Spleen (tissue), 11 donors: ENCODE measurements around the gene SPATA16. TPM values are rescaled to one million over a fixed set of nuclear protein-coding genes. Genes with fewer than 3 reads are reported as not detected.

Source experiments
- DNase-seq: peaks from one replicate; pipeline ENCODE4 v3.0.0-alpha.2; 2020
- H3K27ac ChIP-seq, 8 donors: fragments of 200-600 bp; sonication (generic) in 7 of 8; 1 replicate in 4 of 8; 2 replicates in 4 of 8; pipeline versions ENCODE4 v1.5.0 to v1.8.0; 2016 to 2021; ENCODE audit warnings: inconsistent platforms in 4 of 8, mild to moderate bottlenecking in 4 of 8, moderate library complexity in 1 of 8
- H3K27me3 ChIP-seq, 7 donors: fragments of 200-600 bp; sonication (generic) in 6 of 7; replicated peaks in 1 of 7; 1 replicate in 4 of 7; 2 replicates in 3 of 7; pipeline versions ENCODE4 v1.5.0 to v1.8.0; 2016 to 2021; ENCODE audit warnings: inconsistent platforms in 3 of 7, mild to moderate bottlenecking in 1 of 7
- H3K36me3 ChIP-seq, 6 donors: fragments of 200-600 bp; sonication (generic) in 5 of 6; 1 replicate in 4 of 6; 2 replicates in 2 of 6; pipeline versions ENCODE4 v1.5.0 to v1.8.0; 2016 to 2021; ENCODE audit warnings: inconsistent platforms in 2 of 6
- H3K4me1 ChIP-seq, 6 donors: fragments of 200-600 bp; sonication (generic) in 5 of 6; 1 replicate in 3 of 6; 2 replicates in 3 of 6; pipeline versions ENCODE4 v1.5.0 to v1.8.0; 2016 to 2021; ENCODE audit warnings: inconsistent platforms in 3 of 6
- H3K4me3 ChIP-seq, 8 donors: fragments of 200-600 bp; sonication (generic) in 7 of 8; 1 replicate in 4 of 8; 2 replicates in 4 of 8; pipeline versions ENCODE4 v1.5.0 to v1.8.0; 2016 to 2021; ENCODE audit warnings: inconsistent platforms in 4 of 8, mild to moderate bottlenecking in 4 of 8, moderate library complexity in 2 of 8
- H3K9me3 ChIP-seq, 8 donors: fragments of 200-600 bp; sonication (generic) in 7 of 8; 1 replicate in 4 of 8; 2 replicates in 4 of 8; pipeline versions ENCODE4 v1.5.0 to v1.8.0; 2016 to 2021; ENCODE audit warnings: inconsistent platforms in 4 of 8
- CTCF ChIP-seq, 11 experiments: fragments of 200-600 bp in 7 of 11; fragments of 450-650 bp in 4 of 11; sonication (generic) in 4 of 11; IDR thresholded peaks in 8 of 11; conservative IDR thresholded peaks in 3 of 11; 1 replicate in 7 of 11; 2 replicates in 4 of 11; pipeline versions ENCODE4 v1.4.0 to v1.8.0; 2016 to 2021; ENCODE audit warnings: antibody characterized with exemption in 11 of 11, inconsistent platforms in 4 of 11, mild to moderate bottlenecking in 1 of 11
- POLR2A ChIP-seq, 3 donors: fragments of 450-650 bp; IDR thresholded peaks; one replicate each; pipeline ENCODE4 v1.5.1; 2017; ENCODE audit warnings: antibody characterized with exemption in 3 of 3, mild to moderate bottlenecking in 1 of 3
- POLR2AphosphoS5 ChIP-seq, 3 donors: sonication (generic); formaldehyde crosslinking; IDR thresholded peaks; one replicate each; pipeline ENCODE4 v1.5.1; 2017; ENCODE audit warnings: antibody characterized with exemption in 3 of 3
- WGBS, 5 donors: extraction: QIAGEN DNeasy Blood & Tissue Kit in 3 of 5; methylation state at CpG; one replicate each; pipeline versions ENCODE4 v1.1.5 to v1.1.7; 2013 to 2018; 5-methylcytosine and 5-hydroxymethylcytosine counted together
- intact Hi-C: fragments of 100-400 bp; cut with DNase I; formaldehyde crosslinking; loops from one replicate; pipeline ENCODE4 v1.15.0; 2023; ENCODE audit warnings: low total_unique reads
- polyA plus RNA-seq, 3 donors: library from polyadenylated mRNA; stranded (reverse); fragments of 200-250 nt; gene quantifications; one replicate each; pipeline ENCODE4 v1.2.1, GENCODE V29; 2013
- total RNA-seq, 7 donors: library from RNA; depleted of rRNA in 3 of 7; stranded (reverse); fragments of >200 nt in 3 of 7; fragmentation: NEBNext Ultra II Directional in 4 of 7; extraction: Animal tissue kit (Norgen Biotek cat#: 25700) in 4 of 7; gene quantifications; one replicate each; pipeline versions ENCODE4 v1.1.0 to v1.2.1, GENCODE V29; 2016 to 2021
- donor health status: healthy with polysubstance abuse.
- donor health status: DM: no; HTN: no; CAD: no; lungs with moderate emphysema.
- donor health status: DM: no; HTN: no; CAD: no.
- donor health status: Bipolar disorder and iron deficiency.
- donor health status: healthy.
- donor health status: DM: no; HTN: no; CAD: no.
- donor health status: DM: yes; HTN: yes; CAD: no.

The SPATA16 gene
- total and polyA plus RNA-seq, 10 donors, result not detected

DNA sequence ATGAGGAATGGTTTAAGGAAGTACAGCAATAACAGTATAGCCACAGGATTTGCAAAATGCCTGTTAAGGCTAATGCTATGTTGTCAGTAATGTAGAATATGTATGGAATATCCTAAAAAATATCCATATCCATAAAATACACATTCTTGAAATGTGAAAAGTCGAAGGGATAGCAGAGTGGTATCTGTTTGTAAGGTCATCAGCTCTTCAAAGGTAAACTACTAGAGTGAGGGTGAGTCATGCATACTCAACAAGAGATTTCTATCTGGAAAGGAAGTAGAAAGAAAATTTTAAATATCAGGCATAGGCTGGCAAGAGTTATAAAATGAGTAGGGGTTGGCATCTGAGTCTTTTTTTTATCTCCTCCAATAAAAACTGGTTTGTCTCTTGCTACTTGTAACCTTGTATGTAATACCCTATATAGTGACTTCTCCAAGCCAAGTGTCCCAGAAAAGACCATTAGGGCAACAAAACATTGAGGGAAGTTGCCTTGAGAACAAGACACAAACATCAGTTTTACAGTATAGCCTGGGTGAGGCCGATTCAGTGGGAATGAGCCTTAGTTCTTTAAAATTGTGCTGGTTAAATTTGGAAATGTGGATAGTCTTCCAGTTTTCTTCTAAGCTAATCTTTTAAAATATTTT lies 103.1 kb downstream of the SPATA16 start:
- no peak overlapping the region for H3K27ac ChIP-seq
- TF ChIP-seq POLR2A (IDR thresholded peaks at IDR 0.05) (no peak), POLR2AphosphoS5 (IDR thresholded peaks at IDR 0.05) (no peak), CTCF (IDR thresholded peaks at IDR 0.05 in 8 of 11, conservative IDR thresholded peaks at IDR 0.05 in 3 of 11) (no peak)
- no peaks in the 10 kb centered on the region for H3K36me3 ChIP-seq
- H3K27me3 ChIP-seq, result no peaks in the 10 kb centered on the region
- intact Hi-C loops, result no loop called here
- no peak for DNase-seq
- H3K9me3 ChIP-seq, result no peaks in the 10 kb centered on the region
- H3K4me1 ChIP-seq, result no peaks in the 10 kb centered on the region
- no peak overlapping the region for H3K4me3 ChIP-seq
- 71 to 90% (median 72%) methylated on average over 2 of the region's 2 CpGs for WGBS, 5 donors

- Histone ChIP-seq H3K27me3 (no peaks in the 10 kb centered on the region), H3K9me3 (no peaks in the 10 kb centered on the region), H3K4me1 (no peaks in the 10 kb centered on the region), H3K4me3 (no peak overlapping the region), H3K27ac (no peak overlapping the region), H3K36me3 (no peaks in the 10 kb centered on the region)
- DNase-seq, result no peak
- intact Hi-C loops, result no loop called here
- TF ChIP-seq POLR2A (IDR thresholded peaks at IDR 0.05) (no peak), CTCF (IDR thresholded peaks at IDR 0.05 in 8 of 11, conservative IDR thresholded peaks at IDR 0.05 in 3 of 11) (no peak), POLR2AphosphoS5 (IDR thresholded peaks at IDR 0.05) (no peak)
Measured at GRCh38 chr3:173030273-173030672, 110.8 kb downstream of the SPATA16 start.

- H3K4me3 ChIP-seq, result no peak overlapping the region
- no peak for DNase-seq
- no peaks in the 10 kb centered on the region for H3K9me3 ChIP-seq
- no peak overlapping the region for H3K27ac ChIP-seq
- intact Hi-C loops, result no loop called here
- H3K4me1 ChIP-seq, result no peaks in the 10 kb centered on the region
- TF ChIP-seq POLR2A (IDR thresholded peaks at IDR 0.05), result no peak
- no peak for TF ChIP-seq CTCF (IDR thresholded peaks at IDR 0.05 in 8 of 11, conservative IDR thresholded peaks at IDR 0.05 in 3 of 11)
- TF ChIP-seq POLR2AphosphoS5 (IDR thresholded peaks at IDR 0.05), result no peak
- H3K27me3 ChIP-seq, result no peaks in the 10 kb centered on the region
- H3K36me3 ChIP-seq, result no peaks in the 10 kb centered on the region
- 90 to 95% (median 92%) methylated on average over 3 of the region's 3 CpGs for WGBS, 5 donors
Measured at GRCh38 chr3:173028351-173028750, 112.7 kb downstream of the SPATA16 start.

DNA sequence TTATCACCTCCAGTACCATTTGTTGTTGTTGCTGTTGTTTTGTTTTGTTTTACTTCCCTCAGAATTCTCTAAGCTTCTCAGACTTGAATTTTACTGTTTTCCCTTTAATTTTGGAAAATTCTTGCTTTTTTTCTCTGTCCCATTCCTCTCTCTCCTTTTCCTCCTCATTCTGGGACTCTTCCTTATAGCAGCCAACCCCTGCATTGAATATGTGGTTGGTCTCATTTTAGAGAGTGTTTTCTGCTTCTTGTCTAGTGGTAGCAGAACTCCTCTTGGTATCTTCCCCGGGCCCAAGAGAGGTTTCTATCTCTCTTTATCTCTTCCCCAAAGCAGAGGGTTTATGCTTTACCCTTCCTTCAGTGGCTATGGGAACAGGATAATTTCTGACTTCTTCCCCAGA lies 113.6 kb downstream of the SPATA16 start:
- Histone ChIP-seq H3K9me3 (no peaks in the 10 kb centered on the region), H3K27me3 (no peaks in the 10 kb centered on the region), H3K4me3 (no peak overlapping the region), H3K36me3 (no peaks in the 10 kb centered on the region), H3K27ac (no peak overlapping the region), H3K4me1 (no peaks in the 10 kb centered on the region)
- no peak for TF ChIP-seq POLR2AphosphoS5 (IDR thresholded peaks at IDR 0.05)
- TF ChIP-seq POLR2A (IDR thresholded peaks at IDR 0.05), result no peak
- no peak for TF ChIP-seq CTCF (IDR thresholded peaks at IDR 0.05 in 8 of 11, conservative IDR thresholded peaks at IDR 0.05 in 3 of 11)
- intact Hi-C loops, result no loop called here
- no peak for DNase-seq
- 77 to 89% (median 84%) methylated on average over 1 of the region's 1 CpG for WGBS, 5 donors
